ENCODE measurements around the gene DDX18.

The DDX18 gene

DNA sequence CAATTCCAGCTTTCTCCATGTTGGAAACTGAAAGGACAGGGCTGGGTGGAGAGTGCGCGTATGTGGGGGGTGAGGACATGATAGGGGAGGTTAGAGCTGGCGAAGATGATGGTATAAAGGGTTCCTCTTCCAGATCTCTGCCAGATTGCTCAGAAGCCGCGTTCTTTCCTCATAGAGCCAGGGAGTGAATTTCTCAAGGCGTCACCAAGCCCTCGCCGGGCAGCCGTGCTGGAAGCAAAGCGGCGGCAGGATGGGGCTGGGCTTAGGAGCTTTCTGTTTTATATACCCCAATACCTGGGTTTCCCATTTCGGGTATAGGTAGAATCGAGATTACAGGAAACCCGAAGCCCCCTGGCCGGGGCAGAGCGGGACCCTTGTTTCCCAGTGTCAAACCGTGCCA lies 43.8 kb downstream of the DDX18 start:
- H3K9me2 ChIP-seq (replicated peaks; ENCODE audit: insufficient read depth, low read length), result no peaks in the 10 kb centered on the region
- no peak overlapping the region for H3K27ac ChIP-seq (ENCODE audit: low read length)
- no peak for TF ChIP-seq EZH2phosphoT487 (IDR thresholded peaks at IDR 0.05; ENCODE audit: low read length)
- TF ChIP-seq, protein P1, sequence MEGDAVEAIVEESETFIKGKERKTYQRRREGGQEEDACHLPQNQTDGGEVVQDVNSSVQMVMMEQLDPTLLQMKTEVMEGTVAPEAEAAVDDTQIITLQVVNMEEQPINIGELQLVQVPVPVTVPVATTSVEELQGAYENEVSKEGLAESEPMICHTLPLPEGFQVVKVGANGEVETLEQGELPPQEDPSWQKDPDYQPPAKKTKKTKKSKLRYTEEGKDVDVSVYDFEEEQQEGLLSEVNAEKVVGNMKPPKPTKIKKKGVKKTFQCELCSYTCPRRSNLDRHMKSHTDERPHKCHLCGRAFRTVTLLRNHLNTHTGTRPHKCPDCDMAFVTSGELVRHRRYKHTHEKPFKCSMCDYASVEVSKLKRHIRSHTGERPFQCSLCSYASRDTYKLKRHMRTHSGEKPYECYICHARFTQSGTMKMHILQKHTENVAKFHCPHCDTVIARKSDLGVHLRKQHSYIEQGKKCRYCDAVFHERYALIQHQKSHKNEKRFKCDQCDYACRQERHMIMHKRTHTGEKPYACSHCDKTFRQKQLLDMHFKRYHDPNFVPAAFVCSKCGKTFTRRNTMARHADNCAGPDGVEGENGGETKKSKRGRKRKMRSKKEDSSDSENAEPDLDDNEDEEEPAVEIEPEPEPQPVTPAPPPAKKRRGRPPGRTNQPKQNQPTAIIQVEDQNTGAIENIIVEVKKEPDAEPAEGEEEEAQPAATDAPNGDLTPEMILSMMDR (IDR thresholded peaks at IDR 0.05; ENCODE audit: low read length), result no peak
- no peak for TF ChIP-seq EZH2 (optimal IDR thresholded peaks at IDR 0.05; ENCODE audit: low read depth, low read length)
- H3K4me3 ChIP-seq (ENCODE audit: low read length), result no peak overlapping the region
- H2AFZ ChIP-seq (ENCODE audit: low read length), result no peak overlapping the region
- no peaks in the 10 kb centered on the region for H4K20me1 ChIP-seq (ENCODE audit: insufficient read depth, low read length)
- H3K4me2 ChIP-seq (ENCODE audit: low read depth, low read length), result no peak overlapping the region
- no peaks in the 10 kb centered on the region for H3F3A ChIP-seq (ENCODE audit: insufficient read depth, low read length)
- no peaks in the 10 kb centered on the region for H3K79me2 ChIP-seq (ENCODE audit: low read length)
- no peaks in the 10 kb centered on the region for H3K36me3 ChIP-seq (replicated peaks; ENCODE audit: insufficient read depth, low read length)
- no peak overlapping the region for H3K9ac ChIP-seq (ENCODE audit: low read length)
- H3K27me3 ChIP-seq (replicated peaks; ENCODE audit: insufficient read depth, low read length), result no peaks in the 10 kb centered on the region
- H3K9me3 ChIP-seq (replicated peaks; ENCODE audit: insufficient read depth, low read length), result no peaks in the 10 kb centered on the region
- DNase-seq, result no peak
- H3K4me1 ChIP-seq (ENCODE audit: low read length), result no peaks in the 10 kb centered on the region

DNA sequence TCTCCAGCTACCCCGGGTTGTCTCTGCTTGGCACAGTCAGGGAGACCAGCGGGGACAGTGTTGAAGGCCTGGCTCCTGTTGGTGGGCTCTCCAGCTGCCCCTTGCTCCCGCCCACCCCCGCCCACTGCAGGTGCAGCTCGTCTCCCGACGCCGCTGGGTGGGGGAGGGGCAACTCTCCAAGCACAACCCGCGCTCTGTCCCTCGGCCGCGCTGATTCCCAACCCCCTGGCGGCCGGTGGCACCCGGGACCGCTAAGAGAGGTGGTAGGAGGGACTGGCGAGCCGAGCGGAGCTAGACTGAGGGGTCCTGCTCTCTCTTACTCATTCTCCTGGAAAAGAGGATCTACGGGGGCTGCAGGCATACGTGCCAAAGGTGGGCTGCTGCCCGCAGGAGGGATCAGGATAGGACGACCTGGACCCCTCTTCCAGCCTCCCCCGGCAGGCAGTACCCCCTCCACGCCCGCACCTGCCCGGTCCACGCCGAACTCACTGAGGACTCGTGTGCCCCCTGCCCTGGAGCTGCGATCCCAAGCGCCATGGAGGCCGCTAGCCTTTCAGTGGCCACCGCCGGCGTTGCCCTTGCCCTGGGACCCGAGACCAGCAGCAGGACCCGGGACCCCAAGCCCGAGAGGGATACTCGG lies 44.5 kb downstream of the DDX18 start:
- H3K4me3 ChIP-seq (ENCODE audit: low read length), result no peak overlapping the region

DNA sequence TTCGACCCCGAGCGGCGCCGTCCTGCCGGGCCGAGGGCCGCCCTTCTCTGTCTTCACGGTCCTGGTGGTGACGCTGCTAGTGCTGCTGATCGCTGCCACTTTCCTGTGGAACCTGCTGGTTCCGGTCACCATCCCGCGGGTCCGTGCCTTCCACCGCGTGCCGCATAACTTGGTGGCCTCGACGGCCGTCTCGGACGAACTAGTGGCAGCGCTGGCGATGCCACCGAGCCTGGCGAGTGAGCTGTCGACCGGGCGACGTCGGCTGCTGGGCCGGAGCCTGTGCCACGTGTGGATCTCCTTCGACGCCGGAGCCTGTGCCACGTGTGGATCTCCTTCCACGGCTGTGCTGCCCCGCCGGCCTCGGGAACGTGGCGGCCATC lies 45.0 kb downstream of the DDX18 start:
- no peaks in the 10 kb centered on the region for H3K36me3 ChIP-seq (replicated peaks; ENCODE audit: insufficient read depth, low read length)
- no peak for TF ChIP-seq EZH2 (optimal IDR thresholded peaks at IDR 0.05; ENCODE audit: low read depth, low read length)
- H3K9me3 ChIP-seq (replicated peaks; ENCODE audit: insufficient read depth, low read length), result no peaks in the 10 kb centered on the region
- no peak overlapping the region for H3K27ac ChIP-seq (ENCODE audit: low read length)
- H2AFZ ChIP-seq (ENCODE audit: low read length), result no peak overlapping the region
- no peaks in the 10 kb centered on the region for H3K79me2 ChIP-seq (ENCODE audit: low read length)
- no peaks in the 10 kb centered on the region for H4K20me1 ChIP-seq (ENCODE audit: insufficient read depth, low read length)
- H3K4me3 ChIP-seq (ENCODE audit: low read length), result no peak overlapping the region
- DNase-seq, result no peak
- no peaks in the 10 kb centered on the region for H3K4me1 ChIP-seq (ENCODE audit: low read length)
- H3K9me2 ChIP-seq (replicated peaks; ENCODE audit: insufficient read depth, low read length), result no peaks in the 10 kb centered on the region
- no peaks in the 10 kb centered on the region for H3F3A ChIP-seq (ENCODE audit: insufficient read depth, low read length)
- no peak overlapping the region for H3K9ac ChIP-seq (ENCODE audit: low read length)
- no peak overlapping the region for H3K4me2 ChIP-seq (ENCODE audit: low read depth, low read length)
- H3K27me3 ChIP-seq (replicated peaks; ENCODE audit: insufficient read depth, low read length), result no peaks in the 10 kb centered on the region

More for the DNA sequence above, 44.5 kb downstream of the DDX18 start:
- Histone ChIP-seq H3K9me3 (replicated peaks; ENCODE audit: insufficient read depth, low read length) (no peaks in the 10 kb centered on the region), H4K20me1 (ENCODE audit: insufficient read depth, low read length) (no peaks in the 10 kb centered on the region), H3K79me2 (ENCODE audit: low read length) (no peaks in the 10 kb centered on the region), H3K27me3 (replicated peaks; ENCODE audit: insufficient read depth, low read length) (no peaks in the 10 kb centered on the region), H2AFZ (ENCODE audit: low read length) (no peak overlapping the region), H3K9ac (ENCODE audit: low read length) (no peak overlapping the region), H3K4me2 (ENCODE audit: low read depth, low read length) (no peak overlapping the region), H3F3A (ENCODE audit: insufficient read depth, low read length) (no peaks in the 10 kb centered on the region), H3K9me2 (replicated peaks; ENCODE audit: insufficient read depth, low read length) (no peaks in the 10 kb centered on the region), H3K36me3 (replicated peaks; ENCODE audit: insufficient read depth, low read length) (no peaks in the 10 kb centered on the region), H3K4me1 (ENCODE audit: low read length) (no peaks in the 10 kb centered on the region), H3K27ac (ENCODE audit: low read length) (no peak overlapping the region)
- DNase-seq, result no peak
- TF ChIP-seq EZH2phosphoT487 (IDR thresholded peaks at IDR 0.05; ENCODE audit: low read length) (no peak), EZH2 (optimal IDR thresholded peaks at IDR 0.05; ENCODE audit: low read depth, low read length) (no peak)
- TF ChIP-seq, protein P1 (IDR thresholded peaks at IDR 0.05; ENCODE audit: low read length), result no peak

DNA sequence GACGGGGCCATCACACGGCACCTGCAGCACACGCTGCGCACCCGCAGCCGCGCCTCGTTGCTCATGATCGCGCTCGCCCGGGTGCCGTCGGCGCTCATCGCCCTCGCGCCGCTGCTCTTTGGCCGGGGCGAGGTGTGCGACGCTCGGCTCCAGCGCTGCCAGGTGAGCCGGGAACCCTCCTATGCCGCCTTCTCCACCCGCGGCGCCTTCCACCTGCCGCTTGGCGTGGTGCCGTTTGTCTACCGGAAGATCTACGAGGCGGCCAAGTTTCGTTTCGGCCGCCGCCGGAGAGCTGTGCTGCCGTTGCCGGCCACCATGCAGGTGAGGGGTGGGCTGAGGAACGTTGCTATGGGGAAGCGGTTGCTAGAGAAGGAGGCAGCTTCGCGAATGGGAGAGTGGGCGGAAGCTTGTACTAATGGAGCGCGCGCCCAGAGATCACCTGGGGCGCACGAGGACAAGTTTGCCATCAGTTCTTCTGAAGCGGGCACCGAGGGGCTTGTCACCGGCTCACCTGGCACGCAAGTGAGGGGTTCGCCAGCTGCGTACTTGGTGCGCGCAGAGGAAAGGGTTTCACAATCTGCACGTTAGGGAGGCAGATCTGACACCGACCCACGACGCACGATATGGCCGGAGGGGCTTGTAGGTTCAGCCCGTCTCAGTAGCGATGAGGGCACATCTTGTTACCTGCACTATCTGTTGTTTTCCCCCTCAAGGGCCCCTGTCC lies 45.6 kb downstream of the DDX18 start:
- no peak overlapping the region for H2AFZ ChIP-seq (ENCODE audit: low read length)
- no peaks in the 10 kb centered on the region for H3F3A ChIP-seq (ENCODE audit: insufficient read depth, low read length)
- H3K9ac ChIP-seq (ENCODE audit: low read length), result no peak overlapping the region
- no peak overlapping the region for H3K27ac ChIP-seq (ENCODE audit: low read length)
- no peak for TF ChIP-seq EZH2phosphoT487 (IDR thresholded peaks at IDR 0.05; ENCODE audit: low read length)
- no peak for TF ChIP-seq EZH2 (optimal IDR thresholded peaks at IDR 0.05; ENCODE audit: low read depth, low read length)
- TF ChIP-seq, protein P1 (IDR thresholded peaks at IDR 0.05; ENCODE audit: low read length), result no peak
- H3K27me3 ChIP-seq (replicated peaks; ENCODE audit: insufficient read depth, low read length), result no peaks in the 10 kb centered on the region
- no peaks in the 10 kb centered on the region for H3K9me3 ChIP-seq (replicated peaks; ENCODE audit: insufficient read depth, low read length)
- no peaks in the 10 kb centered on the region for H3K79me2 ChIP-seq (ENCODE audit: low read length)
- no peak overlapping the region for H3K4me3 ChIP-seq (ENCODE audit: low read length)
- H3K4me1 ChIP-seq (ENCODE audit: low read length), result no peaks in the 10 kb centered on the region
- no peaks in the 10 kb centered on the region for H4K20me1 ChIP-seq (ENCODE audit: insufficient read depth, low read length)
- no peaks in the 10 kb centered on the region for H3K36me3 ChIP-seq (replicated peaks; ENCODE audit: insufficient read depth, low read length)
- no peak overlapping the region for H3K4me2 ChIP-seq (ENCODE audit: low read depth, low read length)
- no peak for DNase-seq
- no peaks in the 10 kb centered on the region for H3K9me2 ChIP-seq (replicated peaks; ENCODE audit: insufficient read depth, low read length)
